Measurements from ENCODE around the gene FKBP1A.

FKBP1A gene

DNA sequence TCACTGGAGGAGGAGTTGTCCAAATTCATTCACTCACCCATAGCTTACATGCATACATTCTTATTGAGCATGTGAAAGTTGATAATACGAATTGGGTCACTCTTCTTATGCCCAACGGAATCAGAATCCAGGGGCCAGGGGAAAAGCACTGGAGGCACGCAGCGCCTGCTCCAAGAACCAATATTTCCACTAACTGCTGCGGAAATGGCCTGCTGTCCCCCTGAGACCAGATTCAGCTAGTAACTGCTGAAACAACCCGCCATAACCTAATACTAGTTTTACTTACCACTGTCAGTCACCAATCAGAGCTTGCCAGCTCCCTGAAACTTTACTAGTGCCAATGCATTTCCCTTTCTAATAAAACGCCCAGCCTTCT, 641 bp upstream of the FKBP1A start:
- no peak for DNase-seq (ENCODE audit: low read depth)
- H3K4me3 ChIP-seq (replicated peaks; ENCODE audit: low read depth, low read length) = peak overlapping the region; percentile 70
- TF ChIP-seq, protein P1, sequence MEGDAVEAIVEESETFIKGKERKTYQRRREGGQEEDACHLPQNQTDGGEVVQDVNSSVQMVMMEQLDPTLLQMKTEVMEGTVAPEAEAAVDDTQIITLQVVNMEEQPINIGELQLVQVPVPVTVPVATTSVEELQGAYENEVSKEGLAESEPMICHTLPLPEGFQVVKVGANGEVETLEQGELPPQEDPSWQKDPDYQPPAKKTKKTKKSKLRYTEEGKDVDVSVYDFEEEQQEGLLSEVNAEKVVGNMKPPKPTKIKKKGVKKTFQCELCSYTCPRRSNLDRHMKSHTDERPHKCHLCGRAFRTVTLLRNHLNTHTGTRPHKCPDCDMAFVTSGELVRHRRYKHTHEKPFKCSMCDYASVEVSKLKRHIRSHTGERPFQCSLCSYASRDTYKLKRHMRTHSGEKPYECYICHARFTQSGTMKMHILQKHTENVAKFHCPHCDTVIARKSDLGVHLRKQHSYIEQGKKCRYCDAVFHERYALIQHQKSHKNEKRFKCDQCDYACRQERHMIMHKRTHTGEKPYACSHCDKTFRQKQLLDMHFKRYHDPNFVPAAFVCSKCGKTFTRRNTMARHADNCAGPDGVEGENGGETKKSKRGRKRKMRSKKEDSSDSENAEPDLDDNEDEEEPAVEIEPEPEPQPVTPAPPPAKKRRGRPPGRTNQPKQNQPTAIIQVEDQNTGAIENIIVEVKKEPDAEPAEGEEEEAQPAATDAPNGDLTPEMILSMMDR (IDR thresholded peaks at IDR 0.05; ENCODE audit: low read length, missing control alignments) = no peak

DNA sequence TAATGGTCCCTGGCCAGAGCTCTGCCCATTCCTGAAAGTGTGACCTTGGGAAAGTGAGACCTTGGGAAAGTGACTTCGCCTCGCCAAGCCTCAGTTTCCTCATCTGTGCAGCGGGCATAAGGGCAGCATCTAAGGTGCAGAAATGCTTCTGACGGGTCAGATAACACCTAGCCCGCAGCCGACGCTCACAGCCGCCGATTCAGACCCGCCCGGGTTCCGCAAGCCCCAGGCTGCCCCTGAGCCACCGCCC, 486 bp downstream of the FKBP1A start:
- DNase-seq (ENCODE audit: low read depth) = no peak
- peak overlapping the region; percentile 70 for H3K4me3 ChIP-seq (replicated peaks; ENCODE audit: low read depth, low read length)
- TF ChIP-seq, protein P1 (IDR thresholded peaks at IDR 0.05; ENCODE audit: low read length, missing control alignments) = no peak

DNA sequence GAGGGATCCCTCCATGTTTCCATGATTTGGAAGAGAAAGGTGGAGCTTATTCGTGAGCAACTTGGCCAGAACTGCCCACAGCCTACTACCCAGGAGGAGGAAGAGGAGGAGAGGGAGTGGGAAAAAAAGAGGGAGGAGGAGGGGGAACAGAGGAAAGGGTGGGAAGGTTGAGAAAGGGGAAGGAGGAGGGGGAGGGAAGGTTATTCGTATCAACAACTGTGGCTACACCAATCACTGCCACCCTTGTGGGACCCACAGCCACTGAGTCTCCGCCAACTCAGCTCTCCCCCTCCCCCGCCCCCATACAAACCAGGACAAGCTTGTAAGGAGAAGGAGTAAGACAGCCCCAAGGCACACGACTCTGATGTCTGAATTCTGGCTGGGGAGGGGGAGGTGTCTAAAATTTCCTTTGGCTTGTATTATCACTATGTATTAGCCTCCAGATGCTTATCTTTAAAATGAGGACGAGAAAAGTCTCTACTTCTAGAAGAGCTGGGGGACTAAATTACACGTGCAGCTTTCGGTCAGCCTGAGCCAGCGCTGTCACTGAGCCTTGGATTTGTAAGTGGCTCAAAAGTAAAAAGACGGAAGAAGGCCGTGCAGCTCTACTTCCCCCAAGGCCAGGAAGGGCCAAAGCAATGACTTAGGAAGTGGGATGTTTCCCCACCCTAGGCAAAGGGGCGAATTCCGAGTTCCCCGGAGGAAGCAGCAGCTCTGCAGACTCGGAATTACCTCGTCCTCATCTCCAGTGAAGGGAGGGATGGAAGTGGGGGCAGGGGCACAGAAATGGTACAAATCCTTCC, 1.0 kb downstream of the FKBP1A start:
- DNase-seq (ENCODE audit: low read depth) = peak; percentile 82
- peak overlapping the region; percentile 70 for H3K4me3 ChIP-seq (replicated peaks; ENCODE audit: low read depth, low read length)

GRCh38 chr20:1390581-1391403, 2.1 kb downstream of the FKBP1A start:
- TF ChIP-seq, protein P1 (IDR thresholded peaks at IDR 0.05; ENCODE audit: low read length, missing control alignments) = no peak
- DNase-seq (ENCODE audit: low read depth) = no peak
- peak overlapping the region; percentile 70 for H3K4me3 ChIP-seq (replicated peaks; ENCODE audit: low read depth, low read length)

More for the DNA sequence above, 1.0 kb downstream of the FKBP1A start:
- TF ChIP-seq, protein P1 (IDR thresholded peaks at IDR 0.05; ENCODE audit: low read length, missing control alignments) = no peak

DNA sequence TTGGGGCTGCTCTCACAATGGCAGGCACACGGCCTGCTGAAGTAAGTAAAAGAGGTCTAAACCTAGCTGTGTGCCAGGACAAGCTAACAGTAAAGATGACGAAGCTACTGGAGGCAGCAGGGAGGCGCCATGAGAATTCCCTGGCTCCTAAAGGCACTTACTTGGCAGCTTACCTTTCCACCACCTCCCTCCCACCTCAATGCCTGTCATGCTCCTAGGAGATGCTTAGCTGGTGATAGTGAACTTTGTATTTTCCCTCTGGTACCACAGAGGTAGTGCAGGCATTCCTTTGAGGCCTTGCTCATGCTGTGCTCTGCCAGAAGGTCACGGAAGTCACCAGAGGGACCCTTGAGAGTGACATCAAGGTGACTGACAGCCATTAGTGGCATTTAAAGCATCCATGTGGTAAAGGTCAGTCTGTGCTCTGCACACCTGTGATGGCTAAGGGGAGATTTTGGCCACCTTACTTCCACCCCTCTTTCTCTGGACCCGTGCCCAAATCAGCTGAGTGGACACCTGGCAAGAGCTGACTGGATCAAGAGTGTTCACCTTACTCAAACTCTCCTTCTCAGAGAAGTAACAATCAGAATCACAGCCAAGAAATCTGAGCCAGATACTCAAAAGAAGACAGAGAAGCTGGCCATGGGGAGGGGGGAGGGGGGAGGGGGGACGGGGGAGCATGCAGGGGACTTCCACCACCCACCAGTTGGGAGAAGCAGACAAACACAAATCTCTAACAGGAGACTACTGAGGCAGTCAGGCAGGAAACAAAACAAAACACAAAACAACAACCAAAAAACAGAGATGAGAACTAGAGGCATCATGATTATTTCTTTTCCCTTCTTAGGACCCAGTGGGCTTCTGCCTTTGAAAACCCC, 2.9 kb downstream of the FKBP1A start:
- DNase-seq (ENCODE audit: low read depth) = peak; percentile 66
- peak overlapping the region; percentile 70 for H3K4me3 ChIP-seq (replicated peaks; ENCODE audit: low read depth, low read length)
- TF ChIP-seq, protein P1 (IDR thresholded peaks at IDR 0.05; ENCODE audit: low read length, missing control alignments) = no peak

- TF ChIP-seq, protein P1 (IDR thresholded peaks at IDR 0.05; ENCODE audit: low read length, missing control alignments) = no peak
- H3K4me3 ChIP-seq (replicated peaks; ENCODE audit: low read depth, low read length) = peak overlapping the region; percentile 25
- no peak for DNase-seq (ENCODE audit: low read depth)
These were observed 3.9 kb downstream of the FKBP1A start for GRCh38 chr20:1388741-1389483.
